HepG2 (cell line): ENCODE data around the gene IQCN. TPM values are rescaled to one million over a fixed set of nuclear protein-coding genes. Genes with fewer than 3 reads are reported as not detected.

Experiments used
- CAMTA2 ChIP-seq: sonication (generic); formaldehyde crosslinking; IDR thresholded peaks from 2 replicates; pipeline ENCODE4 v1.4.0; 2020; ENCODE audit warnings: mild to moderate bottlenecking, missing genetic modification reagents, borderline replicate concordance
- ETS1 ChIP-seq: sonication (generic); formaldehyde crosslinking; IDR thresholded peaks from 2 replicates; pipeline ENCODE4 v1.4.0; 2020; ENCODE audit warnings: missing genetic modification reagents
- KDM4B ChIP-seq: sonication (generic); formaldehyde crosslinking; IDR thresholded peaks from 2 replicates; pipeline ENCODE4 v1.4.0; 2020; ENCODE audit warnings: missing genetic modification reagents
- NFAT5 ChIP-seq: sonication (generic); formaldehyde crosslinking; IDR thresholded peaks from 2 replicates; pipeline ENCODE4 v1.4.0; 2020; ENCODE audit warnings: missing genetic modification reagents
- PCBP1 ChIP-seq: fragments of 200-400 bp; formaldehyde crosslinking; IDR thresholded peaks from 2 replicates; pipeline ENCODE4 v1.6.1; 2017; ENCODE audit warnings: mild to moderate bottlenecking, low read depth, low read length, borderline replicate concordance
- PRMT3 ChIP-seq: sonication (generic); formaldehyde crosslinking; IDR thresholded peaks from 2 replicates; pipeline ENCODE4 v1.8.1; 2022; ENCODE audit warnings: low read depth, mild to moderate bottlenecking, moderate library complexity, missing genetic modification reagents, borderline replicate concordance
- ZBTB40 ChIP-seq, 2 experiments: fragments of 450-650 bp in 1 of 2; sonication (generic) in 1 of 2; formaldehyde crosslinking in 1 of 2; IDR thresholded peaks; 2 replicates each; pipeline versions ENCODE4 v1.6.1 to v1.8.0; 2016 to 2022; ENCODE audit warnings: antibody characterized with exemption in 1 of 2, mild to moderate bottlenecking in 1 of 2, missing genetic modification reagents in 1 of 2
- ZNF101 ChIP-seq: sonication (generic); formaldehyde crosslinking; IDR thresholded peaks from 2 replicates; pipeline ENCODE4 v1.4.0; 2020; ENCODE audit warnings: mild to moderate bottlenecking, low read depth, missing genetic modification reagents, borderline replicate concordance
- ZNF234 ChIP-seq: sonication (generic); formaldehyde crosslinking; conservative IDR thresholded peaks from 2 replicates; pipeline ENCODE4 v1.5.1; 2020; ENCODE audit warnings: mild to moderate bottlenecking, missing genetic modification reagents
- ZNF251 ChIP-seq: sonication (generic); formaldehyde crosslinking; IDR thresholded peaks from 2 replicates; pipeline ENCODE4 v1.9.0; 2021; ENCODE audit warnings: mild to moderate bottlenecking, missing genetic modification reagents
- ZNF337 ChIP-seq: sonication (generic); formaldehyde crosslinking; IDR thresholded peaks from 2 replicates; pipeline ENCODE4 v1.5.1; 2020; ENCODE audit warnings: missing genetic modification reagents, low read depth, mild to moderate bottlenecking, borderline replicate concordance
- ZNF605 ChIP-seq: sonication (generic); formaldehyde crosslinking; IDR thresholded peaks from 2 replicates; pipeline ENCODE4 v1.8.0; 2022; ENCODE audit warnings: mild to moderate bottlenecking, missing genetic modification reagents
- polyA plus RNA-seq, 8 experiments: library from polyadenylated mRNA; depleted of rRNA in 3 of 8; stranded (reverse) in 7 of 8; unstranded in 1 of 8; fragments of >200 nt; fragmentation: Illumina TruSeq in 4 of 8; extraction: Trizol in 4 of 8; gene quantifications; 2 replicates each; pipeline versions ENCODE4 v1.2.1 to v1.2.3, GENCODE V29; 2011 to 2016; ENCODE audit warnings: low read depth in 4 of 8, missing spikeins in 1 of 8, mixed read lengths in 1 of 8; ENCODE audit not compliant: insufficient read depth in 1 of 8
- total RNA-seq, 5 experiments: library from RNA; depleted of rRNA; stranded (reverse); fragments of >200 nt; fragmentation: Illumina TruSeq; extraction: Trizol; gene quantifications; 2 replicates each; pipeline ENCODE4 v1.2.3, GENCODE V29; 2016; ENCODE audit warnings: low read depth in 1 of 5

IQCN gene
- total and polyA plus RNA-seq, 2 of the 13 experiments (the other 11 are each of a cell fraction or from before 2014, with no cell fraction given) = 0.04 to 0.18 TPM

- TF ChIP-seq ZBTB40 (IDR thresholded peaks at IDR 0.05) (no peak), ZBTB40 (CRISPR knock-in tag; IDR thresholded peaks at IDR 0.05) (no peak; the same call in 1 of the 2 replicates), ZNF234 (no peak), NFAT5 (CRISPR knock-in tag) (no peak), ZNF337 (CRISPR knock-in tag) (no peak), ZNF101 (CRISPR knock-in tag) (no peak), KDM4B (CRISPR knock-in tag) (no peak), CAMTA2 (CRISPR knock-in tag) (no peak), PRMT3 (no peak), ETS1 (no peak), PCBP1 (no peak), ZNF251 (CRISPR knock-in tag) (no peak), ZNF605 (CRISPR knock-in tag) (no peak)
Observed at GRCh38 chr19:18317961-18318800, 43.9 kb upstream of the IQCN start (continued).
